ENCODE data around the gene MSH5. TPM values are rescaled to one million over a fixed set of nuclear protein-coding genes. Genes with fewer than 3 reads are reported as not detected.

The MSH5 gene
- total and polyA plus RNA-seq, 9 of the 15 experiments (the other 6 are each of a cell fraction or from before 2014, with no cell fraction given), result 12.5 to 104 (median 46.6) TPM

DNA sequence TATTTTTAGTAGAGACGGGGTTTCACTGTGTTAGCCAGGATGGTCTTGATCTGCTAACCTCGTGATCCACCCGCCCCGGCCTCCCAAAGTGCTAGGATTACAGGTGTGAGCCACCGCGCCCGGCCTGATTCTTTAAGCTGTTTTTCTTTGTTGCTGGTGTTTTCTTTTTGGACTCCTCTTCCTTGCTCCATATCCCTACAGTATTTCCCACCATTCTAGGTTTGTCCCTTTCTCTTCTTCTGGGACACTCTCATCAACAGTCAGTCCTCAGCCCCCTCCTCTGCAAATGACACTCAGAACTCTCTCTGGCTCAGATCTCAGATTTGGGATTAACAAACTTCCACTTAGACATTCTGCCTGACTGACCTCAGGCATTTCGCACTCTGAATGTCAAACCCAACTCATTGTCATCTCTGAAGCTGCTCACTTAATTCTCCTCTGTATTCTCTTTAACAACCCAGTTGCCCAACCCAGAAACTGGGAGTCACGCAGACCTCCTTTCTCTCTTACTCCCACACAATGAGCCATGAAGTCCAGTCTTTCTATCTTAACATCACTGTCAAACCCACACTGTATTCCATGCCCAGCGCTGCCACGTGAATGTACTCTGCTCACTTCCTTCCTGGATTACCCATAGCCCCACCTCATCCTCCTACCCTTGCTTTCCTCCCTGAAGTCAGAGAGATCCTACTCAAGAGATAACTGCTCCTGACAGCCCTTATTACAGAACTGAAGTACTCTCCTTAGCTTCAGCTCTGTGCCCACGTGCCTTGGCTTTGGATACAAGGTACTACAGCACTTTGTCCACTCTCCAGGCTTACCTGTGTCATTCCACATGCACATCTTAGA lies 14.1 kb upstream of the MSH5 start (continued):
- TF ChIP-seq GMEB1 (CRISPR knock-in tag; IDR thresholded peaks at IDR 0.05) (peak; percentile 36; the same call in 1 of the 2 replicates), THAP7 (CRISPR knock-in tag; IDR thresholded peaks at IDR 0.05) (no peak), ZNF668 (CRISPR knock-in tag; IDR thresholded peaks at IDR 0.05) (no peak; the same call in 1 of the 2 replicates), ZNF778 (CRISPR knock-in tag; IDR thresholded peaks at IDR 0.05) (no peak), SRSF1 (IDR thresholded peaks at IDR 0.05; ENCODE audit: low read depth, low read length) (no peak), CLOCK (CRISPR knock-in tag; IDR thresholded peaks at IDR 0.05; ENCODE audit: borderline replicate concordance) (peak; percentile 82; the same call in 1 of the 2 replicates), ZNF23 (CRISPR knock-in tag; IDR thresholded peaks at IDR 0.05) (no peak), TBP (optimal IDR thresholded peaks at IDR 0.05; ENCODE audit: low read depth, low read length) (no peak), SMARCA5 (IDR thresholded peaks at IDR 0.05) (no peak; the same call in none of the 2 replicates), SPI1 (IDR thresholded peaks at IDR 0.05; ENCODE audit: borderline replicate concordance, low read depth, low read length) (peak; percentile 86), GABPB1 (CRISPR knock-in tag; IDR thresholded peaks at IDR 0.05) (peak; percentile 4; the same call in 1 of the 2 replicates), EP300 (IDR thresholded peaks at IDR 0.05; ENCODE audit: low read length) (no peak), TRIM25 (IDR thresholded peaks at IDR 0.05; ENCODE audit: borderline replicate concordance) (no peak), ARID4B (CRISPR knock-in tag; IDR thresholded peaks at IDR 0.05) (no peak), ZNF239 (CRISPR knock-in tag; IDR thresholded peaks at IDR 0.05) (peak; percentile 67), MAFF (IDR thresholded peaks at IDR 0.05; ENCODE audit: low read length) (no peak), ZC3H8 (IDR thresholded peaks at IDR 0.05) (no peak)
